Prostate gland (tissue), 2 donors: ENCODE measurements around the gene FOLR2. TPM values are rescaled to one million over a fixed set of nuclear protein-coding genes. Genes with fewer than 3 reads are reported as not detected.

Experiments used
- DNase-seq: peaks from one replicate; pipeline ENCODE4 v3.0.0-alpha.2; 2019; ENCODE audit warnings: low spot score
- H3K27ac ChIP-seq, 2 donors: fragments of 200-600 bp; sonication (generic); 2 replicates each; pipeline ENCODE4 v1.5.1; 2017 to 2019
- H3K27me3 ChIP-seq: fragments of 200-600 bp; sonication (generic); replicated peaks from 2 replicates; pipeline ENCODE4 v1.5.1; 2019; ENCODE audit not compliant: insufficient read depth
- H3K36me3 ChIP-seq, 2 donors: fragments of 200-600 bp; sonication (generic); 1 replicate in 1 of 2; 2 replicates in 1 of 2; pipeline versions ENCODE4 v1.5.1 to v1.8.1; 2017 to 2019
- H3K4me1 ChIP-seq: fragments of 200-600 bp; sonication (generic); replicated peaks from 2 replicates; pipeline ENCODE4 v1.5.1; 2019
- H3K4me3 ChIP-seq, 2 donors: fragments of 200-600 bp; sonication (generic); 2 replicates each; pipeline ENCODE4 v1.5.1; 2017 to 2019
- H3K9me3 ChIP-seq: fragments of 200-600 bp; sonication (generic); 2 replicates; pipeline ENCODE4 v1.5.1; 2017
- POLR2A ChIP-seq: fragments of 450-650 bp; IDR thresholded peaks from one replicate; pipeline ENCODE4 v1.6.1; 2016; ENCODE audit warnings: antibody characterized with exemption, mild to moderate bottlenecking
- POLR2AphosphoS5 ChIP-seq: sonication (generic); formaldehyde crosslinking; IDR thresholded peaks from one replicate; pipeline ENCODE4 v1.6.1; 2017; ENCODE audit warnings: antibody characterized with exemption
- WGBS: methylation state at CpG from one replicate; pipeline ENCODE4 v1.1.5; 2018; 5-methylcytosine and 5-hydroxymethylcytosine counted together
- intact Hi-C: fragments of 100-400 bp; cut with DNase I; formaldehyde crosslinking; loops from one replicate; pipeline ENCODE4 v1.14.2; 2022
- total RNA-seq, 2 donors: library from RNA; depleted of rRNA; stranded (reverse); fragments of >200 nt; gene quantifications; one replicate each; pipeline ENCODE4 v1.1.0, GENCODE V29; 2016
- TF ChIP-seq, protein P1 (sequence below), 4 experiments: fragments of 200-600 bp in 2 of 4; fragments of 450-650 bp in 2 of 4; sonication (generic) in 2 of 4; IDR thresholded peaks; 1 replicate in 3 of 4; 2 replicates in 1 of 4; pipeline ENCODE4 v1.5.1; 2016 to 2019; ENCODE audit warnings: antibody characterized with exemption in 4 of 4, mild to moderate bottlenecking in 2 of 4, moderate library complexity in 2 of 4

Gene FOLR2
- total RNA-seq, 2 donors from 2014 or later: 0.87 to 23.9 TPM

DNA sequence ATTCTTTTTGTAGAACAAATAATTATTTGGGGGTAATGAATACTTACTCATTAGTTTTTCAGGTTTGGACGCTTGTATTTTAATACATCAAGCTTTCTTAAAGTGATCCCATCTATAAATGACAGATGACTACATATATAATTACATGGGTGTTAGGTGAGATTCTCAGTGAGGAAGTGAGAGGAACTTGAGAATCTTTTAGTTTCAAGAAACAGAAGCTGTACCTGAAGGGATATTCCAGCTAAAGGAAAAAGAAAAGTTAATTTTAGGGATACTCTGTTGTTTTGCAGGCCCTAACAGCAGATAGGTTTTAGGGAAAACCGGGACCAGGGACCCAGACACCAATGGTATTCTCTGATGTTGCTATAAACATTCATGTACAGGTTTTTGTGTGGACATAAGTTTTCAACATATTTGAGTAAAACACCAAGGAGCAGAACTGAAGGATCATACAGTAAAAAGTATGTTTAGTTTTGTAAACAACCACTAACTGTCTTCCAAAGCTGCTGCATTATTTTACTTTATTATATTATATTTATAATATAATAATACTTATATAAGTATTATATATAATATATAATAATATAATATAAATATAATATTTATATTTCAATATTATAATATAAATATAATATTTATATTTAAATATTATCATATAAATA lies 51.5 kb downstream of the FOLR2 start:
- Histone ChIP-seq H3K36me3 (no peaks in the 10 kb centered on the region), H3K4me1 (no peaks in the 10 kb centered on the region), H3K9me3 (no peaks in the 10 kb centered on the region), H3K27me3 (peaks cover 2% of the 10 kb centered on the region), H3K4me3 (no peak overlapping the region), H3K27ac (no peak overlapping the region)
- TF ChIP-seq, protein P1, sequence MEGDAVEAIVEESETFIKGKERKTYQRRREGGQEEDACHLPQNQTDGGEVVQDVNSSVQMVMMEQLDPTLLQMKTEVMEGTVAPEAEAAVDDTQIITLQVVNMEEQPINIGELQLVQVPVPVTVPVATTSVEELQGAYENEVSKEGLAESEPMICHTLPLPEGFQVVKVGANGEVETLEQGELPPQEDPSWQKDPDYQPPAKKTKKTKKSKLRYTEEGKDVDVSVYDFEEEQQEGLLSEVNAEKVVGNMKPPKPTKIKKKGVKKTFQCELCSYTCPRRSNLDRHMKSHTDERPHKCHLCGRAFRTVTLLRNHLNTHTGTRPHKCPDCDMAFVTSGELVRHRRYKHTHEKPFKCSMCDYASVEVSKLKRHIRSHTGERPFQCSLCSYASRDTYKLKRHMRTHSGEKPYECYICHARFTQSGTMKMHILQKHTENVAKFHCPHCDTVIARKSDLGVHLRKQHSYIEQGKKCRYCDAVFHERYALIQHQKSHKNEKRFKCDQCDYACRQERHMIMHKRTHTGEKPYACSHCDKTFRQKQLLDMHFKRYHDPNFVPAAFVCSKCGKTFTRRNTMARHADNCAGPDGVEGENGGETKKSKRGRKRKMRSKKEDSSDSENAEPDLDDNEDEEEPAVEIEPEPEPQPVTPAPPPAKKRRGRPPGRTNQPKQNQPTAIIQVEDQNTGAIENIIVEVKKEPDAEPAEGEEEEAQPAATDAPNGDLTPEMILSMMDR (IDR thresholded peaks at IDR 0.05): no peak
- TF ChIP-seq POLR2A: no peak
- TF ChIP-seq POLR2AphosphoS5: no peak
- 67% methylated on average over 2 of the region's 2 CpGs for WGBS
- intact Hi-C loops: no loop called here
- DNase-seq: no peak

Other genes starting within 250 kb of the FOLR2 start
- 10 to 100 TPM in 1 of 2 donors, 1 to 10 TPM in 1; 3.1 to 13.9 TPM for gene IL18BP, start 217.9 kb upstream of the FOLR2 start, total RNA-seq
- gene NUMA1, start 136.3 kb upstream of the FOLR2 start, total RNA-seq: 100 to 1,000 TPM; 623 to 712 TPM
- 10 to 100 TPM; 13.1 to 25.1 TPM for gene LRRC51, start 135.9 kb upstream of the FOLR2 start, total RNA-seq
- gene LAMTOR1, start 113.5 kb upstream of the FOLR2 start, total RNA-seq: 100 to 1,000 TPM; 128 to 230 TPM
- gene TOMT, start 110.9 kb upstream of the FOLR2 start, total RNA-seq: not detected
- gene ANAPC15, start 104.1 kb upstream of the FOLR2 start, total RNA-seq: 10 to 100 TPM; 28.9 to 54.2 TPM
- not detected for gene FOLR3, start 81.1 kb upstream of the FOLR2 start, total RNA-seq
- gene FOLR1, start 24.7 kb upstream of the FOLR2 start, total RNA-seq: 1 to 10 TPM in 1 of 2 donors, not detected in 1; 8.9 TPM
- gene INPPL1, start 8.0 kb downstream of the FOLR2 start, total RNA-seq: 100 to 1,000 TPM in 1 of 2 donors, 10 to 100 TPM in 1; 85.0 to 142 TPM
- under 1 TPM in 1 of 2 donors, not detected in 1; 0.40 TPM for gene PHOX2A, start 27.4 kb downstream of the FOLR2 start, total RNA-seq
- 10 to 100 TPM; 14.9 to 47.0 TPM for gene CLPB, start 217.7 kb downstream of the FOLR2 start, total RNA-seq